NCI-H2171 treated with DMSO at 0.1 percent for 48 hours (cell line): ENCODE results near the gene COMMD2.

Source experiments
- DNase-seq: peaks from one replicate; lab custom pipeline; 2025; lab: John Stamatoyannopoulos, UW

Gene COMMD2

GRCh38 chr3:149763565-149764195 lies 11.4 kb upstream of the COMMD2 start:
- DNase-seq, result no peak

- DNase-seq, result no peak
These were observed 1.4 kb upstream of the COMMD2 start for GRCh38 chr3:149753717-149754116.

- no peak for DNase-seq
These were observed 473 bp upstream of the COMMD2 start for GRCh38 chr3:149752788-149753136.

GRCh38 chr3:149751551-149751950 lies 738 bp downstream of the COMMD2 start:
- DNase-seq, result no peak

GRCh38 chr3:149744606-149745005 lies 7.7 kb downstream of the COMMD2 start:
- DNase-seq, result no peak

GRCh38 chr3:149744151-149744550 lies 8.1 kb downstream of the COMMD2 start:
- no peak for DNase-seq

- no peak for DNase-seq
These were observed 12.9 kb downstream of the COMMD2 start for GRCh38 chr3:149739396-149739795.

- no peak for DNase-seq
These were observed 13.4 kb downstream of the COMMD2 start for GRCh38 chr3:149738876-149739275.

GRCh38 chr3:149736953-149737205 lies 15.4 kb downstream of the COMMD2 start:
- no peak for DNase-seq

GRCh38 chr3:149736175-149736952 lies 15.9 kb downstream of the COMMD2 start:
- DNase-seq, result no peak

- DNase-seq, result no peak
These were observed 20.1 kb downstream of the COMMD2 start for GRCh38 chr3:149732234-149732633.

- DNase-seq, result no peak
These were observed 24.6 kb downstream of the COMMD2 start for GRCh38 chr3:149727656-149728055.

GRCh38 chr3:149726716-149727407 lies 25.4 kb downstream of the COMMD2 start:
- DNase-seq, result no peak

GRCh38 chr3:149723781-149724180 lies 28.5 kb downstream of the COMMD2 start:
- no peak for DNase-seq

GRCh38 chr3:149720918-149721317 lies 31.4 kb downstream of the COMMD2 start:
- no peak for DNase-seq

- peak; percentile 55 for DNase-seq
These were observed 34.8 kb downstream of the COMMD2 start for GRCh38 chr3:149717391-149718056.

- no peak for DNase-seq
These were observed 35.3 kb downstream of the COMMD2 start for GRCh38 chr3:149716984-149717383.

GRCh38 chr3:149715247-149715646 lies 37.0 kb downstream of the COMMD2 start:
- no peak for DNase-seq

- no peak for DNase-seq
These were observed 38.3 kb downstream of the COMMD2 start for GRCh38 chr3:149713730-149714654.

- DNase-seq, result no peak
These were observed 45.4 kb downstream of the COMMD2 start for GRCh38 chr3:149706905-149707304.

- no peak for DNase-seq
These were observed 46.9 kb downstream of the COMMD2 start for GRCh38 chr3:149705416-149705815.

- no peak for DNase-seq
These were observed 48.8 kb downstream of the COMMD2 start for GRCh38 chr3:149703466-149703865.
